Kidney (tissue), 14 donors: ENCODE data around the gene ESRRG. TPM values are rescaled to one million over a fixed set of nuclear protein-coding genes. Genes with fewer than 3 reads are reported as not detected.

Source experiments
- DNase-seq, 5 donors: peaks; one replicate each; pipeline ENCODE4 v3.0.0-alpha.2; 2013 to 2020
- FAIRE-seq: peaks from 2 replicates; lab custom pipeline; 2012; peaks lifted over from hg19 to GRCh38; lab: Jason Lieb, UNC
- H3K27ac ChIP-seq, 2 donors: one replicate each; pipeline ENCODE4 v1.7.0; 2013; ENCODE audit warnings: low read depth in 2 of 2, low read length in 2 of 2, inconsistent platforms in 1 of 2
- H3K27me3 ChIP-seq: one replicate; pipeline ENCODE4 v1.7.1; 2013; ENCODE audit warnings: low read length, inconsistent platforms; ENCODE audit not compliant: control insufficient read depth, insufficient read depth
- H3K36me3 ChIP-seq, 3 donors: one replicate each; pipeline versions ENCODE4 v1.7.0 to v1.7.1; 2013; ENCODE audit warnings: low read length in 3 of 3, control low read depth in 1 of 3, inconsistent platforms in 1 of 3; ENCODE audit not compliant: insufficient read depth in 3 of 3, control insufficient read depth in 2 of 3
- H3K4me1 ChIP-seq, 3 donors: one replicate each; pipeline versions ENCODE4 v1.7.0 to v1.7.1; 2013; ENCODE audit warnings: low read length in 3 of 3, inconsistent platforms in 1 of 3, low read depth in 1 of 3; ENCODE audit not compliant: control insufficient read depth in 2 of 3, insufficient read depth in 2 of 3
- H3K4me3 ChIP-seq, 3 donors: one replicate each; pipeline versions ENCODE4 v1.7.0 to v1.8.1; 2013; ENCODE audit warnings: low read length in 3 of 3, control low read depth in 1 of 3, inconsistent platforms in 1 of 3
- H3K9ac ChIP-seq, 3 donors: one replicate each; pipeline versions ENCODE4 v1.7.0 to v1.7.1; 2013; ENCODE audit warnings: low read length in 3 of 3, control low read depth in 1 of 3, inconsistent platforms in 1 of 3
- H3K9me3 ChIP-seq, 3 donors: one replicate each; pipeline versions ENCODE4 v1.7.0 to v1.7.1; 2013; ENCODE audit warnings: low read length in 3 of 3, control low read depth in 1 of 3, inconsistent platforms in 1 of 3; ENCODE audit not compliant: control insufficient read depth in 2 of 3, insufficient read depth in 1 of 3
- intact Hi-C: fragments of 100-400 bp; cut with DNase I; formaldehyde crosslinking; loops from one replicate; pipeline ENCODE4 v1.11.1; 2022
- polyA plus RNA-seq: library from polyadenylated mRNA; stranded (reverse); fragments of 350-450 nt; fragmentation: Illumina TruSeq; extraction: RNeasy Lipid Tissue Mini Kit (QIAGEN cat#74804); gene quantifications from one replicate; pipeline ENCODE4 v1.2.3, GENCODE V29; 2014; ENCODE audit warnings: low read depth, low replicate concordance; ENCODE audit not compliant: insufficient read depth
- total RNA-seq: library from RNA; stranded (reverse); fragmentation: NEBNext Ultra II Directional; extraction: Animal tissue kit (Norgen Biotek cat#: 25700); gene quantifications from one replicate; pipeline ENCODE4 v1.2.1, GENCODE V29; 2021
- TF ChIP-seq, protein P1 (sequence below): IDR thresholded peaks from 3 replicates; pipeline ENCODE4 v1.5.1; 2012; ENCODE audit warnings: mild to moderate bottlenecking, moderate library complexity, borderline replicate concordance; ENCODE audit not compliant: insufficient read depth; ENCODE audit errors: extremely low read depth
- donor health status: control.
- donor health status: control.
- donor health status: control.
- donor health status: control.
- donor health status: control.
- donor health status: DM: yes; HTN: yes; CAD: no.
- donor health status: Normal renal cell carcinoma (clear cell type).

ESRRG gene
- total and polyA plus RNA-seq, 2 donors from 2014 or later, result 11.9 to 25.3 TPM

DNA sequence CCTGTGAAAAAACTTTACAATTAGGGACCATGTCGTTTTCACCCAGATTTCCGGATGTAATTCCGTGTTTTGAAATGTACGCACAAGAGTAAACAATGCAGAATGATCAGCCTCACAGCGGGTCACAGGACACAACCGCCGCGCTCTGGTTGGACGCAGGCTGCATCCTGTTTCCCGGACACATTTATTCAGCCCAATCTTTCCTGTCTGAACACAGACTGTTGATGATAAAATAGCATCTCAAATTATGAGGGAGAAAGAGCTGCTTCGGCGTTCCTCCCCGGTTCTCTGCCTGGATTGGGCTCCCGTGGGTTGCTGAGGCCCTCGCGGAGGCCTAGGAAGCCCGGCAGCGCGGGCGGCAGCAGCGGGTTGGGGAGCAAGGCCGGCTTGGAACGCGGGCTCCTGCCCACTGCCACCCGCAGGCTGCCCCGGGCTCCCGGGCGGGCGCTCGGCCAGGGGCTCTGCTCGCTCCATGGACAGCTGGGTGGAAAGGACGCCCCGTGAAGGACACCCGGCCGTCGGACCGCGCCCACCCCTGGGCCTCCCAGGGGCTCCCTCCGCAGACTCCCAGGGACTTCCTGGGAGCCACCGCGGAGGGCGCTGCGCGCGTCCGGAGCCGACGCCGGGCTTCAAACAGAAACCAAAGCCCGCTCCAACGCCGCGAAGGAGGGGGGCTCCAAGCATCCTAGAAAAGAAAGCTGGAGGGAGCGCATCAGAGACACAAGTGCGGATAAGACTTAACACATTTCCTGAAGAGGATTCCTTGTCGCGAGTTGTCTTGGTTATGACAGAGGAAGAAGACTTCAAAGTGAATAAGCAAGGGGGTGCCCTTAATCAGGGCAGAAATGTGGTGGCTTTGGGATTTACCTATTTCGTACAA, 122.3 kb downstream of the ESRRG start:
- Histone ChIP-seq H3K4me3 (peak overlapping the region; percentile 61 to 85 (median 77)), H3K9ac (peak overlapping the region; percentile 52 to 78 (median 70)), H3K4me1 (no peaks in the 10 kb centered on the region), H3K9me3 (no peaks in the 10 kb centered on the region), H3K36me3 (no peaks in the 10 kb centered on the region), H3K27me3 (no peaks in the 10 kb centered on the region), H3K27ac (peak overlapping the region; percentile 93 to 94)
- TF ChIP-seq, protein P1, sequence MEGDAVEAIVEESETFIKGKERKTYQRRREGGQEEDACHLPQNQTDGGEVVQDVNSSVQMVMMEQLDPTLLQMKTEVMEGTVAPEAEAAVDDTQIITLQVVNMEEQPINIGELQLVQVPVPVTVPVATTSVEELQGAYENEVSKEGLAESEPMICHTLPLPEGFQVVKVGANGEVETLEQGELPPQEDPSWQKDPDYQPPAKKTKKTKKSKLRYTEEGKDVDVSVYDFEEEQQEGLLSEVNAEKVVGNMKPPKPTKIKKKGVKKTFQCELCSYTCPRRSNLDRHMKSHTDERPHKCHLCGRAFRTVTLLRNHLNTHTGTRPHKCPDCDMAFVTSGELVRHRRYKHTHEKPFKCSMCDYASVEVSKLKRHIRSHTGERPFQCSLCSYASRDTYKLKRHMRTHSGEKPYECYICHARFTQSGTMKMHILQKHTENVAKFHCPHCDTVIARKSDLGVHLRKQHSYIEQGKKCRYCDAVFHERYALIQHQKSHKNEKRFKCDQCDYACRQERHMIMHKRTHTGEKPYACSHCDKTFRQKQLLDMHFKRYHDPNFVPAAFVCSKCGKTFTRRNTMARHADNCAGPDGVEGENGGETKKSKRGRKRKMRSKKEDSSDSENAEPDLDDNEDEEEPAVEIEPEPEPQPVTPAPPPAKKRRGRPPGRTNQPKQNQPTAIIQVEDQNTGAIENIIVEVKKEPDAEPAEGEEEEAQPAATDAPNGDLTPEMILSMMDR, result peak; percentile 18
- peak; percentile 15 for FAIRE-seq
- peak; percentile 82 to 93 (median 85) for DNase-seq
- intact Hi-C loops, result no loop called here

DNA sequence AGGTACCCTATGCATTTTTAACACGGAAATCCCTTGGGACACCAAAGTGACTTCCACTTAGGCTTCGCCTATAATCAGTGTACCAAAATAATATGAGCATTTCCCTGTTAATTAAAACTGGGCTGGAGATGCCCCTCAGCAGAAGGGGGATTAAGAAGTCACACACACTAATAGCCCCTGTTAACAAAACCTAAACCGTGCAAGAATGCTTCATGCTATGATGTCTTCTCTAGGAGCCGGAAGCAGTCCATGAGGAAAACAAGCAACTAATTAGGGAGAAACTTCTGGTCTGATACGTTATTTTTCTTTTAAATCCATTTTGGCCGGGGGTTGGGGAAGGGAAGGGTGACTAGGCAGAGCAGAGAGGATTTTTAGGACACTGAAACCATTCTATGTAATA, 123.4 kb downstream of the ESRRG start:
- Histone ChIP-seq H3K4me3 (no peak overlapping the region), H3K27me3 (no peaks in the 10 kb centered on the region), H3K36me3 (no peaks in the 10 kb centered on the region), H3K4me1 (no peaks in the 10 kb centered on the region), H3K27ac (peak overlapping the region in 1 of 2 donors; percentile 94), H3K9ac (no peak overlapping the region), H3K9me3 (no peaks in the 10 kb centered on the region)
- TF ChIP-seq, protein P1, result no peak
- FAIRE-seq (no peak), DNase-seq (no peak)
- intact Hi-C loops, result no loop called here

DNA sequence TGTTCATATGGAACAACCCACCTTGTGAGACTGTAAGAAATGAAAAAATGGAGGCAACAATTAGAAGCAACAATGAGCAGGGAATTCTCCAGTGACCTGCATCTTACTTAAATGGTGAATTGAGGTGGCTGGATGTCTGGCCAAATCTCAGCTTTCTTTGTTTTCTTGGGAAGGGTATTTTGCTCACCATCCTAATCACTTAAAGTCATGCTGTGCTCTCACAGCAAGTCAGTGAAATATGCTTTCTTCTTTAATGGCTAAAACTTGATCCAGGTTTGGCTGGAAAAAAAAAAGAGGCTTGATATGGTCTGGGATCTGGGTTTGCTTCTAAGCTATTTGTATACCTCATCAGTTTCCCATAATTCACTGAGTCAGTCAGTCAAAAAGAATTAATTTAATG, 124.8 kb downstream of the ESRRG start:
- Histone ChIP-seq H3K9me3 (no peaks in the 10 kb centered on the region), H3K36me3 (no peaks in the 10 kb centered on the region), H3K27me3 (no peaks in the 10 kb centered on the region), H3K27ac (no peak overlapping the region), H3K9ac (no peak overlapping the region), H3K4me1 (no peaks in the 10 kb centered on the region), H3K4me3 (no peak overlapping the region)
- intact Hi-C loops, result no loop called here
- no peak for DNase-seq
- TF ChIP-seq, protein P1, result no peak
- no peak for FAIRE-seq
